Caco-2 (cell line): Measurements from ENCODE around the gene HOXC9. TPM values are rescaled to one million over a fixed set of nuclear protein-coding genes. Genes with fewer than 3 reads are reported as not detected.

Experiments used
- Bru-seq: library from RNA; stranded (reverse); fragments of 400-500 nt; gene quantifications from one replicate; lab custom pipeline; 2021; lab: Mats Ljungman, UMichigan
- BruChase-seq, 2 experiments: library from RNA; stranded (reverse); fragments of 400-500 nt; gene quantifications; one replicate each; lab custom pipeline; 2021; lab: Mats Ljungman, UMichigan
- BruUV-seq: library from RNA; stranded (reverse); fragments of 400-500 nt; replicated peaks from 2 replicates; lab custom pipeline; 2021; lab: Mats Ljungman, UMichigan
- CTCF ChIA-PET: fragments of 300-600 bp; sonication (Branson Sonifier 250); formaldehyde crosslinking; loops from one replicate; lab custom pipeline; 2022; ENCODE audit warnings: antibody characterized with exemption; lab: Charles Lee
- POLR2A ChIA-PET: fragments of 300-600 bp; sonication (Branson Sonifier 250); formaldehyde crosslinking; loops from one replicate; lab custom pipeline; 2022; ENCODE audit warnings: antibody characterized with exemption; lab: Charles Lee
- DNase-seq, 2 experiments: peaks; one replicate each; pipeline versions ENCODE4 v3.0.0 to v3.0.0-alpha.2; 2020 to 2022
- H3K27me3 ChIP-seq: replicated peaks from 2 replicates; pipeline ENCODE4 v1.6.0; 2011; ENCODE audit warnings: low read length; ENCODE audit not compliant: control insufficient read depth, insufficient read depth
- H3K36me3 ChIP-seq: 2 replicates; pipeline ENCODE4 v1.5.1; 2011; ENCODE audit warnings: low read length; ENCODE audit not compliant: control insufficient read depth, insufficient read depth
- H3K4me1 ChIP-seq: fragments of 250-450 bp; sonication (Bioruptor Pico); 2 replicates; pipeline ENCODE4 v1.5.1; 2020; ENCODE audit warnings: mild to moderate bottlenecking
- H3K4me3 ChIP-seq: 2 replicates; pipeline ENCODE4 v1.5.1; 2011; ENCODE audit warnings: low read depth, mild to moderate bottlenecking, control low read depth, low read length
- H3K9me3 ChIP-seq: fragments of 250-450 bp; sonication (Bioruptor Pico); 2 replicates; pipeline ENCODE4 v1.5.1; 2020; ENCODE audit warnings: mild to moderate bottlenecking, moderate library complexity
- H3K27ac Mint-ChIP-seq: one replicate; pipeline ENCODE4 v1.8.0; 2022; ENCODE audit warnings: mixed read lengths; ENCODE audit not compliant: unreplicated experiment
- H3K27me3 Mint-ChIP-seq: one replicate; pipeline ENCODE4 v1.8.0; 2022; ENCODE audit warnings: mixed read lengths; ENCODE audit not compliant: insufficient read depth, unreplicated experiment
- H3K36me3 Mint-ChIP-seq: one replicate; pipeline ENCODE4 v1.8.0; 2022; ENCODE audit warnings: mild to moderate bottlenecking, mixed read lengths; ENCODE audit not compliant: insufficient read depth, unreplicated experiment
- H3K4me1 Mint-ChIP-seq: one replicate; pipeline ENCODE4 v1.8.0; 2022; ENCODE audit warnings: low read depth, mixed read lengths; ENCODE audit not compliant: unreplicated experiment
- H3K4me3 Mint-ChIP-seq: one replicate; pipeline ENCODE4 v1.8.0; 2022; ENCODE audit warnings: mild to moderate bottlenecking, moderate library complexity, mixed read lengths; ENCODE audit not compliant: unreplicated experiment
- H3K9me3 Mint-ChIP-seq: one replicate; pipeline ENCODE4 v1.8.0; 2022; ENCODE audit warnings: mixed read lengths; ENCODE audit not compliant: unreplicated experiment
- intact Hi-C: fragments of 100-400 bp; cut with micrococcal nuclease; formaldehyde crosslinking; loops from one replicate; pipeline ENCODE4 v1.10.0; 2022; ENCODE audit not compliant: unreplicated experiment
- long read RNA-seq: library from polyadenylated mRNA; stranded (forward); transcript quantifications from one replicate; pipeline ENCODE4 v2.0.0, GENCODE V29; 2022
- total RNA-seq: library from RNA; stranded (reverse); gene quantifications from 2 replicates; pipeline ENCODE4 v1.2.3, GENCODE V29; 2022
- TF ChIP-seq, protein P1 (sequence below), 2 experiments: fragments of 200-600 bp in 1 of 2; IDR thresholded peaks; 1 replicate in 1 of 2; 2 replicates in 1 of 2; pipeline versions ENCODE4 v1.5.1 to v1.8.0; 2011 to 2022; ENCODE audit warnings: antibody characterized with exemption in 1 of 2, control low read depth in 1 of 2, inconsistent platforms in 1 of 2, low read depth in 1 of 2, low read length in 1 of 2, mild to moderate bottlenecking in 1 of 2, moderate library complexity in 1 of 2; ENCODE audit not compliant: insufficient read depth in 1 of 2, severe bottlenecking in 1 of 2, unreplicated experiment in 1 of 2

Gene HOXC9
- total RNA-seq (2.9 and 3.1 TPM in 2 replicates), Bru-seq, nascent RNA (percentile 57 among the genes with signal in this experiment), BruChase-seq, experiment 1, labeled RNA remaining after a 2-hour chase (percentile 72 among the genes with signal in this experiment), BruChase-seq, experiment 2, labeled RNA remaining after a 6-hour chase (percentile 75 among the genes with signal in this experiment)
- long read RNA-seq, partial matches to known transcripts, result 0 of 1 reads
- long read RNA-seq, other reads (novel, unspliced or antisense), result 0 of 1 reads

DNA sequence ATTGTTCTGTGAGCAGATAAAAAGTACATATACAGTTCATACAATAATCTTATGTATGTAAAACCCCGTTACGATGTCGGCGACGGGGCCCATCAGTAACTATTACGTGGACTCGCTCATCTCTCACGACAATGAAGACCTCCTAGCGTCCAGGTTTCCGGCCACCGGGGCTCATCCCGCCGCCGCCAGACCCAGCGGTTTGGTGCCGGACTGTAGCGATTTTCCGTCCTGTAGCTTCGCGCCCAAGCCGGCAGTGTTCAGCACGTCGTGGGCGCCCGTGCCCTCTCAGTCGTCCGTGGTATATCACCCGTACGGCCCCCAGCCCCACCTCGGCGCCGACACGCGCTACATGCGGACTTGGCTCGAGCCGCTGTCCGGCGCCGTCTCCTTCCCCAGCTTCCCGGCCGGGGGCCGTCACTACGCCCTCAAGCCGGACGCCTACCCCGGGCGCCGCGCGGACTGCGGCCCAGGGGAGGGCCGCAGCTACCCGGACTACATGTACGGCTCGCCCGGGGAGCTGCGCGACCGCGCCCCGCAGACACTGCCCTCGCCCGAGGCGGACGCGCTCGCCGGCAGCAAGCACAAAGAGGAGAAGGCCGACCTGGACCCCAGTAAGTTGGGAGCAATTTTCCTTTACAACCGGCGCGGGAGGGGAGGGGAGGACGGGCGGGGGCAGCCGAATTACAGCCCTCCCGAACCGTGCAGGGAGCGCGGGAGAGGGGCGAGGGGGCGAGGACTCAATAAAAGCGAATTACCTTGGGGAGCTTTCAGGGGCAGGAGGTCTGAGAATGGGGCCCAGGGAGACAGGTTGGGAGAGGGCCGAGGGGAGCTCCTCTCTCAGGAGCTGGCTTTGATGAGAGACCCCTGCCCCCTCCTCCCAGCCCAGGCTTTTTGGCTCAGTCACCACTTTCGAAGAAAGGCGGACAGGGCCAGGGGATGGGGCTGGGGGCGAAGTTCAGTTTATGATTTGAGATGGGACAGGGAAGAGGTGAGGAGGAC, at the start of gene HOXC9:
HOXC9 (plus strand) TSS at position 46 of the 999 bp plus-strand sequence; CDS start at position 74, 28 bp downstream.
- CTCF ChIA-PET, result interaction anchor here (0.6 to 1.1 kb wide), 3 partner anchors 8 to 201 kb away, joined by 3 to 4 read pairs (median 3); partner anchors contain the start of gene HOXC8
- Histone ChIP-seq H3K36me3 (no peaks in the 10 kb centered on the region), H3K27me3 (no peaks in the 10 kb centered on the region), H3K4me1 (peaks cover 8% of the 10 kb centered on the region), H3K9me3 (no peaks in the 10 kb centered on the region), H3K4me3 (no peak within 1 kb of the TSS)
- intact Hi-C loops, result no loop called here
- Mint-ChIP-seq H3K9me3 (no peaks in the 10 kb centered on the region), H3K4me1 (peaks cover 7% of the 10 kb centered on the region), H3K4me3 (peak within 1 kb of the TSS; percentile 58), H3K27me3 (no peaks in the 10 kb centered on the region), H3K27ac (no peak within 1 kb of the TSS), H3K36me3 (no peaks in the 10 kb centered on the region)
- no TSS peak for BruUV-seq
- TF ChIP-seq, protein P1, sequence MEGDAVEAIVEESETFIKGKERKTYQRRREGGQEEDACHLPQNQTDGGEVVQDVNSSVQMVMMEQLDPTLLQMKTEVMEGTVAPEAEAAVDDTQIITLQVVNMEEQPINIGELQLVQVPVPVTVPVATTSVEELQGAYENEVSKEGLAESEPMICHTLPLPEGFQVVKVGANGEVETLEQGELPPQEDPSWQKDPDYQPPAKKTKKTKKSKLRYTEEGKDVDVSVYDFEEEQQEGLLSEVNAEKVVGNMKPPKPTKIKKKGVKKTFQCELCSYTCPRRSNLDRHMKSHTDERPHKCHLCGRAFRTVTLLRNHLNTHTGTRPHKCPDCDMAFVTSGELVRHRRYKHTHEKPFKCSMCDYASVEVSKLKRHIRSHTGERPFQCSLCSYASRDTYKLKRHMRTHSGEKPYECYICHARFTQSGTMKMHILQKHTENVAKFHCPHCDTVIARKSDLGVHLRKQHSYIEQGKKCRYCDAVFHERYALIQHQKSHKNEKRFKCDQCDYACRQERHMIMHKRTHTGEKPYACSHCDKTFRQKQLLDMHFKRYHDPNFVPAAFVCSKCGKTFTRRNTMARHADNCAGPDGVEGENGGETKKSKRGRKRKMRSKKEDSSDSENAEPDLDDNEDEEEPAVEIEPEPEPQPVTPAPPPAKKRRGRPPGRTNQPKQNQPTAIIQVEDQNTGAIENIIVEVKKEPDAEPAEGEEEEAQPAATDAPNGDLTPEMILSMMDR (IDR thresholded peaks at IDR 0.05; ENCODE audit: insufficient read depth in 1 of 2, low read depth in 1 of 2, low read length in 1 of 2, severe bottlenecking in 1 of 2, unreplicated experiment in 1 of 2), result no peak
- POLR2A ChIA-PET, result no interaction called here
- DNase-seq, result no peak

DNA sequence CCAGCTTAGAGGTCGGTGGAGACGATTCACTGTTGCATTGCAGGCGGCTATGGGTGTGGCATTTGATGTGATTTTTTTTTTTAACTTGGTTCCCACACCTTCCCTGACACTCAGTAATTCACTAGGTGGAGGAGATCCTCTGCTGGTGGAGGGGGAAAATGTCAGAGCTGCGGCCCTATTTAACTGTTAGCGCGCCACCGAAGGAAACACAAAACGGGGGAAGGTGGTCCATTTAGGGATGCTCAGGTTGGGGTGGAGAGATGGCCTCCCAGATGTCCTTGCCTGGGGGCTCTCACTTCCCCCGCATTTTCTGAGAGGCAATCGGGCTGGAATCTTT, 49.6 kb upstream of the HOXC9 start:
- H3K27me3 Mint-ChIP-seq, result no peaks in the 10 kb centered on the region
- H3K27me3 ChIP-seq, result no peaks in the 10 kb centered on the region
- H3K4me1 ChIP-seq, result peaks cover 26% of the 10 kb centered on the region
- no peaks in the 10 kb centered on the region for H3K9me3 Mint-ChIP-seq
- H3K36me3 ChIP-seq, result no peaks in the 10 kb centered on the region
- no peak overlapping the region for H3K27ac Mint-ChIP-seq
- ChIA-PET POLR2A (no interaction called here), CTCF (interaction anchor here (0.6 kb wide), 1 partner anchor 13 kb away, joined by 3 read pairs; the partner anchor contains the start of gene HOXC13)
- peaks cover 9% of the 10 kb centered on the region for H3K36me3 Mint-ChIP-seq
- TF ChIP-seq, protein P1 (IDR thresholded peaks at IDR 0.05; ENCODE audit: insufficient read depth in 1 of 2, low read depth in 1 of 2, low read length in 1 of 2, severe bottlenecking in 1 of 2, unreplicated experiment in 1 of 2), result peak in 1 of 2 experiments; percentile 28
- intact Hi-C loops, result loop anchor here (5.0 kb wide), 1 partner anchor 143 kb away; no protein-coding TSS in a partner anchor
- DNase-seq, result no peak
- H3K9me3 ChIP-seq, result no peaks in the 10 kb centered on the region
- H3K4me1 Mint-ChIP-seq, result peaks cover 21% of the 10 kb centered on the region
- no TSS peak for BruUV-seq
- H3K4me3 ChIP-seq, result no peak overlapping the region
- H3K4me3 Mint-ChIP-seq, result peak overlapping the region; percentile 44
